ENCODE data around the gene NGLY1. TPM values are rescaled to one million over a fixed set of nuclear protein-coding genes. Genes with fewer than 3 reads are reported as not detected.

Gene NGLY1
- total and polyA plus RNA-seq, 2 of the 4 experiments (the other 2 are of a cell fraction), result 10.0 to 14.9 TPM

DNA sequence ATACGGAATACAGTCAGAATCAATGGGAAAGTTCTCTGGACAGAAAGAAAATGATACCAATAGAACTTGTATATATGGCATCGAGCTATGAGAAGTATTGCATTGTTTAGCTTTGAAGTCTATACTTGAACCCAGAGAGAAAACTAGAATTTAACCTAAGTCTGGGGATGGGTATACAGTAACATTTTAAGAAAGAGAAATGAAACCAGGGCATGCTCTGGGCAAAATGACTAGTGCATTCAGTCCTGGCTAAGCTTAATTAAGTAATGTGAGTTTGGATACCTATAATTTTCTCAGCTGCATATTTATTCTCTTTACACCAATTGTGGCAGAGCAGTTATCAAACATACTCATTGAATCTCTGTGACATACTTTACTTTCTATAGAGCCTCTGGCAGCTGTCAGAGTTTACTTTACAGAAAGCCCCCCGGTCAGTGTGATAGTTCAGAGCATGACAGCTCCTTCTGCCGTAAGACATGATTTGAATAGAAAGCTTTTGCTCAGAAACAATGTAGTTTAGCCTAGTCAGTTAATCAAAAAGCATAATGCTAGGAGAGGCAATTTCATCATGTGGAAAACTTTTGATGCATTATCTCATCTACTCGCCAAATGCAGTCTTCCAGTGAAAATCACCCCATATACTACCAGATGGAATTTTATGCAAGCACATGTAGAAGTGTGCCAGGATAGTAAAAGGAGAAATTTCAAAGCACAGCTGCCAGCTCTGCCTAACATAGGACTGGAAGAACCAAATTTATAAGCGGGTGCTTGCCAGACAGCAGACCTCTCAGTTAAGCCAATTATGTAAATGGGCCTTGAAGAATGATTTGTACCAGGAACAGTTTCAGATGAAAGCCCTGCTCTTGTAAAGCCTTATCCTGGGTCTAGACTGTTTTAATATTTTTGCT lies 47.4 kb upstream of the NGLY1 start:
- no peaks in the 10 kb centered on the region for H3K4me1 ChIP-seq (ENCODE audit: control insufficient read depth, insufficient read depth, low read length)
- H2AFZ ChIP-seq (replicated peaks; ENCODE audit: low read length, poor library complexity), result no peak overlapping the region
- dilution Hi-C loops (cut with HindIII; ENCODE audit: low sequenced_read_pairs, unreplicated experiment) (no loop called here), in situ Hi-C loops (cut with MboI; ENCODE audit: low sequenced_read_pairs) (no loop called here), intact Hi-C loops (cut with micrococcal nuclease) (loop anchor here (1.0 kb wide), 1 partner anchor 182 kb away; no protein-coding TSS in a partner anchor)
- no peak overlapping the region for H2BK5ac ChIP-seq (ENCODE audit: low read depth, low read length, poor library complexity, severe bottlenecking)
- no peaks in the 10 kb centered on the region for H4K20me1 ChIP-seq (ENCODE audit: insufficient read depth, low read length)
- no peaks in the 10 kb centered on the region for H3K9me3 ChIP-seq (ENCODE audit: control insufficient read depth, insufficient read depth, low read length)
- H4K5ac ChIP-seq (ENCODE audit: low read depth, low read length), result no peak overlapping the region
- no peak overlapping the region for H4K91ac ChIP-seq (ENCODE audit: insufficient read depth, low read depth, low read length)
- ATAC-seq (ENCODE audit: low read depth) (no peak), DNase-seq (no peak)
- H3K23ac ChIP-seq (ENCODE audit: low read depth, low read length), result no peak overlapping the region
- H3K9me1 ChIP-seq (ENCODE audit: insufficient read depth, low read length), result no peaks in the 10 kb centered on the region
- H3K18ac ChIP-seq (ENCODE audit: low read depth, low read length), result no peak overlapping the region
- H3K4ac ChIP-seq (ENCODE audit: low read depth, low read length), result no peak overlapping the region
- H3K79me1 ChIP-seq (ENCODE audit: low read depth in 1 of 2, low read length in 2 of 2), result no peaks in the 10 kb centered on the region
- CTCF ChIA-PET, result interaction anchor here (1.2 to 2.0 kb wide), 3 partner anchors 10 to 183 kb away, joined by 3 to 10 read pairs (median 4); partner anchors contain the start of gene NGLY1
- H3K4me3 ChIP-seq (ENCODE audit: insufficient read depth, low read depth, low read length), result no peak overlapping the region
- H3K27me3 ChIP-seq (ENCODE audit: control insufficient read depth, insufficient read depth, low read length), result no peaks in the 10 kb centered on the region; the same call in 1 of the 2 replicates
- POLR2A ChIA-PET (ENCODE audit: unreplicated experiment), result interaction anchor here (1.0 kb wide), 1 partner anchor 10 kb away, joined by 4 read pairs; no protein-coding TSS in a partner anchor
- H3K9ac ChIP-seq (ENCODE audit: low read depth, low read length), result no peak overlapping the region
- H3K14ac ChIP-seq (replicated peaks; ENCODE audit: low read depth, low read length), result no peak overlapping the region
- 17% methylated on average over 1 of the region's 6 CpGs; no CpG with 5 or more reads in 1 of the 2 experiments for WGBS, 2 experiments (ENCODE audit: extremely low coverage in 2 of 2, insufficient read length in 1 of 2)
- no peak overlapping the region for H2BK15ac ChIP-seq (ENCODE audit: low read depth, low read length)
- H2AK5ac ChIP-seq (ENCODE audit: low read depth, low read length), result no peak overlapping the region
- no TSS peak for BruUV-seq (replicated peaks)
- no peaks in the 10 kb centered on the region for H3K36me3 ChIP-seq (ENCODE audit: control insufficient read depth, insufficient read depth, low read length)
- no peak overlapping the region for H2BK120ac ChIP-seq (ENCODE audit: low read depth, low read length)
- no peak overlapping the region for H3K56ac ChIP-seq (ENCODE audit: extremely low read depth, insufficient read depth, low read length)
- H3K4me2 ChIP-seq (ENCODE audit: low read depth, low read length), result no peak overlapping the region
- no peak overlapping the region for H4K8ac ChIP-seq (ENCODE audit: low read depth in 2 of 2, low read length in 2 of 2)
- no peak overlapping the region for H2AK9ac ChIP-seq (replicated peaks; ENCODE audit: low read depth, low read length, poor library complexity)
- H2BK20ac ChIP-seq (ENCODE audit: low read depth, low read length), result no peak overlapping the region
- no peak overlapping the region for H3K27ac ChIP-seq (ENCODE audit: insufficient read depth, low read length)
- TF ChIP-seq POLR2A (IDR thresholded peaks at IDR 0.05; ENCODE audit: low read depth, low read length), result no peak
- TF ChIP-seq CEBPB (IDR thresholded peaks at IDR 0.05; ENCODE audit: low read depth, low read length), result no peak
- TF ChIP-seq ELK1 (IDR thresholded peaks at IDR 0.05; ENCODE audit: borderline replicate concordance, low read depth, low read length), result no peak
- TF ChIP-seq RFX5 (IDR thresholded peaks at IDR 0.05; ENCODE audit: low read depth, low read length), result no peak
- TF ChIP-seq MXI1 (IDR thresholded peaks at IDR 0.05; ENCODE audit: borderline replicate concordance, low read depth, low read length), result no peak
- TF ChIP-seq, protein P1, sequence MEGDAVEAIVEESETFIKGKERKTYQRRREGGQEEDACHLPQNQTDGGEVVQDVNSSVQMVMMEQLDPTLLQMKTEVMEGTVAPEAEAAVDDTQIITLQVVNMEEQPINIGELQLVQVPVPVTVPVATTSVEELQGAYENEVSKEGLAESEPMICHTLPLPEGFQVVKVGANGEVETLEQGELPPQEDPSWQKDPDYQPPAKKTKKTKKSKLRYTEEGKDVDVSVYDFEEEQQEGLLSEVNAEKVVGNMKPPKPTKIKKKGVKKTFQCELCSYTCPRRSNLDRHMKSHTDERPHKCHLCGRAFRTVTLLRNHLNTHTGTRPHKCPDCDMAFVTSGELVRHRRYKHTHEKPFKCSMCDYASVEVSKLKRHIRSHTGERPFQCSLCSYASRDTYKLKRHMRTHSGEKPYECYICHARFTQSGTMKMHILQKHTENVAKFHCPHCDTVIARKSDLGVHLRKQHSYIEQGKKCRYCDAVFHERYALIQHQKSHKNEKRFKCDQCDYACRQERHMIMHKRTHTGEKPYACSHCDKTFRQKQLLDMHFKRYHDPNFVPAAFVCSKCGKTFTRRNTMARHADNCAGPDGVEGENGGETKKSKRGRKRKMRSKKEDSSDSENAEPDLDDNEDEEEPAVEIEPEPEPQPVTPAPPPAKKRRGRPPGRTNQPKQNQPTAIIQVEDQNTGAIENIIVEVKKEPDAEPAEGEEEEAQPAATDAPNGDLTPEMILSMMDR (conservative IDR thresholded peaks at IDR 0.05; ENCODE audit: low read depth, low read length), result no peak
- no peak for TF ChIP-seq MAZ (IDR thresholded peaks at IDR 0.05; ENCODE audit: borderline replicate concordance, low read depth, low read length)
- no peak for TF ChIP-seq BHLHE40 (IDR thresholded peaks at IDR 0.05; ENCODE audit: low read depth, low read length)
- TF ChIP-seq CHD1 (IDR thresholded peaks at IDR 0.05; ENCODE audit: low read depth, low read length), result no peak
- TF ChIP-seq SMC3 (IDR thresholded peaks at IDR 0.05; ENCODE audit: low read depth, low read length), result no peak
- no peak for TF ChIP-seq RCOR1 (IDR thresholded peaks at IDR 0.05; ENCODE audit: insufficient replicate concordance, low read length)
- TF ChIP-seq USF2 (IDR thresholded peaks at IDR 0.05; ENCODE audit: low read depth, low read length), result no peak
- no peak for TF ChIP-seq RAD21 (IDR thresholded peaks at IDR 0.05; ENCODE audit: low read length)
- TF ChIP-seq MAFK (IDR thresholded peaks at IDR 0.05; ENCODE audit: low read depth, low read length), result no peak
